A549 (cell line): ENCODE results near the gene FGGY. TPM values are rescaled to one million over a fixed set of nuclear protein-coding genes. Genes with fewer than 3 reads are reported as not detected.
A peak's percentile ranks its signal among the peaks of the same experiment; 100 is the strongest.

Experiments used
- ATAC-seq, 2 experiments: fragments of 200-7000 bp in 1 of 2; fragments of >200 bp in 1 of 2; cut with Nextera tagmentation in 1 of 2; cut with Tn5 transposase in 1 of 2; 3 replicates each; pipeline versions ENCODE4 v1.8.0 to v1.9.1; 2018 to 2020; ENCODE audit warnings: mild to moderate bottlenecking in 1 of 2, moderate library complexity in 1 of 2
- CTCF ChIA-PET: fragments of 300-600 bp; sonication (Branson Sonifier 250); formaldehyde crosslinking; extraction: SDS; loops from one replicate; lab custom pipeline; 2021; ENCODE audit warnings: antibody characterized with exemption, inconsistent platforms; lab: Yijun Ruan, JAX
- POLR2A ChIA-PET: fragments of 350-600 bp; formaldehyde crosslinking; extraction: SDS; loops from one replicate; lab custom pipeline; 2021; ENCODE audit warnings: antibody characterized with exemption, inconsistent platforms; lab: Yijun Ruan, JAX
- DNase-seq, 2 experiments: peaks; one replicate each; pipeline versions ENCODE4 v3.0.0 to v3.0.0-alpha.2; 2011 to 2016; ENCODE audit warnings: low read depth in 1 of 2, low spot score in 1 of 2
- FAIRE-seq: peaks from 2 replicates; lab custom pipeline; 2011; peaks lifted over from hg19 to GRCh38; lab: Jason Lieb, UNC
- H3K27ac ChIP-seq, 2 experiments: fragments of >200 bp; sonication (Bioruptor Twin); formaldehyde crosslinking; 3 replicates each; pipeline ENCODE4 v1.5.1; 2016 to 2017
- H3K4me1 ChIP-seq: fragments of >200 bp; sonication (Bioruptor Twin); formaldehyde crosslinking; 3 replicates; pipeline ENCODE4 v1.6.1; 2016
- H3K4me2 ChIP-seq: fragments of >200 bp; sonication (Bioruptor Twin); formaldehyde crosslinking; 3 replicates; pipeline ENCODE4 v1.6.1; 2016
- H3K4me3 ChIP-seq: fragments of >200 bp; sonication (Bioruptor Twin); formaldehyde crosslinking; 3 replicates; pipeline ENCODE4 v1.5.1; 2016
- H3K9me3 ChIP-seq: fragments of >200 bp; sonication (Bioruptor Twin); formaldehyde crosslinking; 3 replicates; pipeline ENCODE4 v1.6.1; 2016
- CBX2 ChIP-seq: fragments of 200-600 bp; sonication (generic); IDR thresholded peaks from 2 replicates; pipeline ENCODE4 v1.6.1; 2016; ENCODE audit warnings: low read depth, mild to moderate bottlenecking, borderline replicate concordance
- CBX8 ChIP-seq: fragments of 200-600 bp; sonication (generic); IDR thresholded peaks from 2 replicates; pipeline ENCODE4 v1.6.1; 2016
- CHD2 ChIP-seq: fragments of 150-350 bp; IDR thresholded peaks from 2 replicates; pipeline ENCODE4 v1.6.1; 2014; ENCODE audit warnings: low read length; ENCODE audit not compliant: partially characterized antibody
- CHD4 ChIP-seq: fragments of 200-600 bp; sonication (generic); IDR thresholded peaks from 2 replicates; pipeline ENCODE4 v1.6.1; 2016; ENCODE audit warnings: antibody characterized with exemption, mild to moderate bottlenecking, borderline replicate concordance
- EHMT2 ChIP-seq: fragments of 200-600 bp; sonication (generic); IDR thresholded peaks from 2 replicates; pipeline ENCODE4 v1.6.1; 2016; ENCODE audit warnings: antibody characterized with exemption, low read depth, mild to moderate bottlenecking, moderate library complexity
- HEYL ChIP-seq: fragments of 250-450 bp; sonication (Bioruptor Pico); IDR thresholded peaks from 2 replicates; pipeline ENCODE4 v1.8.0; 2021; ENCODE audit warnings: mild to moderate bottlenecking, moderate library complexity
- JUNB ChIP-seq: fragments of >200 bp; sonication (Bioruptor Twin); formaldehyde crosslinking; IDR thresholded peaks from 2 replicates; pipeline ENCODE4 v1.6.1; 2016
- MAFK ChIP-seq: fragments of 450-650 bp; IDR thresholded peaks from 2 replicates; pipeline ENCODE4 v1.6.1; 2014; ENCODE audit not compliant: partially characterized antibody
- NPAS2 ChIP-seq: fragments of 250-450 bp; sonication (Bioruptor Pico); IDR thresholded peaks from 2 replicates; pipeline ENCODE4 v1.8.0; 2022; ENCODE audit warnings: mild to moderate bottlenecking, moderate library complexity, borderline replicate concordance
- NR3C1 ChIP-seq: fragments of >200 bp; sonication (Bioruptor Twin); formaldehyde crosslinking; IDR thresholded peaks from 3 replicates; pipeline ENCODE4 v1.6.1; 2017
- PHF8 ChIP-seq: fragments of 200-600 bp; sonication (generic); IDR thresholded peaks from 2 replicates; pipeline ENCODE4 v1.6.1; 2016; ENCODE audit warnings: low read depth, mild to moderate bottlenecking, antibody characterized with exemption, moderate library complexity, borderline replicate concordance
- POLR2A ChIP-seq: IDR thresholded peaks from 2 replicates; pipeline ENCODE4 v1.6.1; 2012; ENCODE audit warnings: mild to moderate bottlenecking, low read length
- RARB ChIP-seq: fragments of 250-450 bp; sonication (Bioruptor Pico); IDR thresholded peaks from 2 replicates; pipeline ENCODE4 v1.8.0; 2021; ENCODE audit warnings: mild to moderate bottlenecking, moderate library complexity
- RFX5 ChIP-seq: fragments of 450-650 bp; IDR thresholded peaks from 2 replicates; pipeline ENCODE4 v1.7.1; 2014; ENCODE audit warnings: antibody characterized with exemption, mild to moderate bottlenecking, moderate library complexity
- SMC3 ChIP-seq: fragments of >200 bp; sonication (Bioruptor Twin); formaldehyde crosslinking; IDR thresholded peaks from 3 replicates; pipeline ENCODE4 v1.6.1; 2018; ENCODE audit warnings: inconsistent platforms
- SREBF2 ChIP-seq: fragments of 450-650 bp; IDR thresholded peaks from 2 replicates; pipeline ENCODE4 v1.6.1; 2014; ENCODE audit warnings: mild to moderate bottlenecking, moderate library complexity
- TFCP2L1 ChIP-seq: fragments of 250-450 bp; sonication (Bioruptor Pico); IDR thresholded peaks from 2 replicates; pipeline ENCODE4 v1.5.0; 2021; ENCODE audit warnings: mild to moderate bottlenecking
- ZSCAN20 ChIP-seq: fragments of 250-450 bp; sonication (Bioruptor Pico); IDR thresholded peaks from 2 replicates; pipeline ENCODE4 v1.8.0; 2022; ENCODE audit warnings: mild to moderate bottlenecking, moderate library complexity
- WGBS: methylation state at CpG from one replicate; pipeline ENCODE4 v1.1.6; 2017; ENCODE audit errors: missing lambda C conversion rate; 5-methylcytosine and 5-hydroxymethylcytosine counted together
- polyA plus RNA-seq, 4 experiments: library from polyadenylated mRNA; depleted of rRNA in 3 of 4; stranded (reverse); fragments of >200 nt; fragmentation: RNase III in 1 of 4; extraction: RNeasy Plus Mini Kit Qiagen cat#74134 plus additional on column Dnase treatment in 1 of 4; gene quantifications; 2 replicates in 3 of 4; 3 replicates in 1 of 4; pipeline ENCODE4 v1.2.3, GENCODE V29; 2011 to 2017
- TF ChIP-seq, protein P1 (sequence below): IDR thresholded peaks from 2 replicates; pipeline ENCODE4 v1.6.1; 2012
- TF ChIP-seq, protein P2 (sequence below): fragments of >200 bp; sonication (Bioruptor Twin); formaldehyde crosslinking; IDR thresholded peaks from 3 replicates; pipeline ENCODE4 v1.6.1; 2016
- TF ChIP-seq, protein P3 (sequence below): fragments of >200 bp; sonication (Bioruptor Twin); formaldehyde crosslinking; IDR thresholded peaks from 3 replicates; pipeline ENCODE4 v1.5.1; 2016
- TF ChIP-seq, protein P4 (sequence below): fragments of 150-350 bp; IDR thresholded peaks from 2 replicates; pipeline ENCODE4 v1.6.1; 2014; ENCODE audit warnings: low read depth, mild to moderate bottlenecking, low read length
- TF ChIP-seq, protein P5 (sequence below): fragments of 250-450 bp; sonication (Bioruptor Pico); IDR thresholded peaks from 2 replicates; pipeline ENCODE4 v1.5.0; 2020; ENCODE audit warnings: low read depth, mild to moderate bottlenecking, moderate library complexity

FGGY gene
- polyA plus RNA-seq, 2 of the 4 experiments (the other 2 are of a cell fraction), result 2.9 to 4.8 TPM

DNA sequence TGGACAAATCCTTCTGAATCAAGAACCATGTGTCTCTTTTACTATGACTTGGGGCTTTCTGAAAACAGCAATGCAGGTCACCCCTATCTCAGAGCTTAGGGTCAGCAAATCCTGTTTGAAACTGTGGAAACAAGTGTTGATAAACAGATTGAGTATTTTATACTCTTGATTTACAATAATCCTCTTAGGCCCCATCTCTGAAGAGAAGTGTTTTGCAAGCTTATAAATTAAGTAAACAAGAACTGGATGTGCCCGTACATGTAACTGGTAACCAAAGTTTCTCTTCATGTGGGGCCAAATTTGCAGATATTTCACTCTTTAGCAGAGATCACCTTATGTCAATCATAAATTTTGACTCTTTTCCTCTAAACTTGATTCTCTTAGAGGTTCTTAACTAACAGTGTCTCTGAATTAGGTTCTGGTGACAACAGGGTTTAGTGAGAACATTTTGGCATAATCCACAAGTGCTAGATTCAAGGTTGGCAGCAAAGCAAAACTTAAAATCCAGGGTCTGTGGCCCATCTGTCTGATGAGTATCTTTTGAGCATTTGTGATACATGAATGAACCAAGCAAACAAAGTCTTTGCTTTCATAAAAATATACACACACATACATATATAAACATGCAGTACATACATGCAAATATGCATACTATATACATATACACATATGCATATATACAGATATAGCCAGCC, 334.8 kb downstream of the FGGY start:
- ChIA-PET POLR2A (no interaction called here), CTCF (no interaction called here)
- DNase-seq (no peak), ATAC-seq (no peak)
- Histone ChIP-seq H3K27ac (no peak overlapping the region), H3K4me2 (no peak overlapping the region), H3K9me3 (no peaks in the 10 kb centered on the region), H3K4me3 (no peak overlapping the region)
- 77% methylated on average over 1 of the region's 1 CpG for WGBS
- TF ChIP-seq POLR2A (no peak), CHD2 (no peak), RFX5 (no peak), SREBF2 (no peak), HEYL (no peak), NPAS2 (no peak), RARB (CRISPR knock-in tag) (no peak), ZSCAN20 (no peak), EHMT2 (no peak), JUNB (no peak), SMC3 (no peak), CBX8 (no peak), PHF8 (no peak), NR3C1 (no peak), CHD4 (no peak), CBX2 (no peak)
- TF ChIP-seq, protein P1, sequence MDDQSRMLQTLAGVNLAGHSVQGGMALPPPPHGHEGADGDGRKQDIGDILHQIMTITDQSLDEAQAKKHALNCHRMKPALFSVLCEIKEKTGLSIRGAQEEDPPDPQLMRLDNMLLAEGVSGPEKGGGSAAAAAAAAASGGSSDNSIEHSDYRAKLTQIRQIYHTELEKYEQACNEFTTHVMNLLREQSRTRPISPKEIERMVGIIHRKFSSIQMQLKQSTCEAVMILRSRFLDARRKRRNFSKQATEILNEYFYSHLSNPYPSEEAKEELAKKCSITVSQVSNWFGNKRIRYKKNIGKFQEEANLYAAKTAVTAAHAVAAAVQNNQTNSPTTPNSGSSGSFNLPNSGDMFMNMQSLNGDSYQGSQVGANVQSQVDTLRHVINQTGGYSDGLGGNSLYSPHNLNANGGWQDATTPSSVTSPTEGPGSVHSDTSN, result no peak
- TF ChIP-seq, protein P2, sequence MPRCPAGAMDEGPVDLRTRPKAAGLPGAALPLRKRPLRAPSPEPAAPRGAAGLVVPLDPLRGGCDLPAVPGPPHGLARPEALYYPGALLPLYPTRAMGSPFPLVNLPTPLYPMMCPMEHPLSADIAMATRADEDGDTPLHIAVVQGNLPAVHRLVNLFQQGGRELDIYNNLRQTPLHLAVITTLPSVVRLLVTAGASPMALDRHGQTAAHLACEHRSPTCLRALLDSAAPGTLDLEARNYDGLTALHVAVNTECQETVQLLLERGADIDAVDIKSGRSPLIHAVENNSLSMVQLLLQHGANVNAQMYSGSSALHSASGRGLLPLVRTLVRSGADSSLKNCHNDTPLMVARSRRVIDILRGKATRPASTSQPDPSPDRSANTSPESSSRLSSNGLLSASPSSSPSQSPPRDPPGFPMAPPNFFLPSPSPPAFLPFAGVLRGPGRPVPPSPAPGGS, result no peak
- TF ChIP-seq, protein P3, sequence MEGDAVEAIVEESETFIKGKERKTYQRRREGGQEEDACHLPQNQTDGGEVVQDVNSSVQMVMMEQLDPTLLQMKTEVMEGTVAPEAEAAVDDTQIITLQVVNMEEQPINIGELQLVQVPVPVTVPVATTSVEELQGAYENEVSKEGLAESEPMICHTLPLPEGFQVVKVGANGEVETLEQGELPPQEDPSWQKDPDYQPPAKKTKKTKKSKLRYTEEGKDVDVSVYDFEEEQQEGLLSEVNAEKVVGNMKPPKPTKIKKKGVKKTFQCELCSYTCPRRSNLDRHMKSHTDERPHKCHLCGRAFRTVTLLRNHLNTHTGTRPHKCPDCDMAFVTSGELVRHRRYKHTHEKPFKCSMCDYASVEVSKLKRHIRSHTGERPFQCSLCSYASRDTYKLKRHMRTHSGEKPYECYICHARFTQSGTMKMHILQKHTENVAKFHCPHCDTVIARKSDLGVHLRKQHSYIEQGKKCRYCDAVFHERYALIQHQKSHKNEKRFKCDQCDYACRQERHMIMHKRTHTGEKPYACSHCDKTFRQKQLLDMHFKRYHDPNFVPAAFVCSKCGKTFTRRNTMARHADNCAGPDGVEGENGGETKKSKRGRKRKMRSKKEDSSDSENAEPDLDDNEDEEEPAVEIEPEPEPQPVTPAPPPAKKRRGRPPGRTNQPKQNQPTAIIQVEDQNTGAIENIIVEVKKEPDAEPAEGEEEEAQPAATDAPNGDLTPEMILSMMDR, result no peak
- TF ChIP-seq, all 56 proteins: peak for 0
- FAIRE-seq, result no peak
- H3K4me1 ChIP-seq, result no peaks in the 10 kb centered on the region

DNA sequence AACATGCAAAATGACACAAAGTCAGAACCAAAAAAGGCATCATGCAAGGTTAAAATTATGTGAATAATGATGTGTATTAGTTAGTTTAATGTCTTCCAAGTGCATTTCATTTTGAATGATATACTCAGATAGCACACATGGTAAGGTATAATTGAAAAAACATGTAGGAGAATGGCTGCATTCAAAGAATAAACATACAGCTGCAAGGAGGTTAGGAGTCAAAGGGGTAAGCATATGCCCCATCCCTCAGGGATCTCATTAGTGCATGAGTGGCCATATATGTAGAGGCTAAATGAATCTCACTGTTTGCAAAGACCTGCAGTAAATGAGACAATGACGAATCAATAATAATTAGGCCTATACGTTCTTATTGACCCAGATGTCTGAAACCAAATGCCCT, 338.2 kb downstream of the FGGY start:
- Histone ChIP-seq H3K4me3 (no peak overlapping the region), H3K4me2 (no peak overlapping the region), H3K4me1 (no peaks in the 10 kb centered on the region), H3K27ac (no peak overlapping the region), H3K9me3 (no peaks in the 10 kb centered on the region)
- 92% methylated on average over 2 of the region's 2 CpGs for WGBS
- TF ChIP-seq TFCP2L1 (CRISPR knock-in tag) (no peak), MAFK (no peak)
- POLR2A ChIA-PET, result interaction anchor here (0.7 kb wide), 1 partner anchor 197 kb away, joined by 4 read pairs; no protein-coding TSS in a partner anchor
- CTCF ChIA-PET, result no interaction called here
- ATAC-seq (no peak), FAIRE-seq (no peak), DNase-seq (no peak)

DNA sequence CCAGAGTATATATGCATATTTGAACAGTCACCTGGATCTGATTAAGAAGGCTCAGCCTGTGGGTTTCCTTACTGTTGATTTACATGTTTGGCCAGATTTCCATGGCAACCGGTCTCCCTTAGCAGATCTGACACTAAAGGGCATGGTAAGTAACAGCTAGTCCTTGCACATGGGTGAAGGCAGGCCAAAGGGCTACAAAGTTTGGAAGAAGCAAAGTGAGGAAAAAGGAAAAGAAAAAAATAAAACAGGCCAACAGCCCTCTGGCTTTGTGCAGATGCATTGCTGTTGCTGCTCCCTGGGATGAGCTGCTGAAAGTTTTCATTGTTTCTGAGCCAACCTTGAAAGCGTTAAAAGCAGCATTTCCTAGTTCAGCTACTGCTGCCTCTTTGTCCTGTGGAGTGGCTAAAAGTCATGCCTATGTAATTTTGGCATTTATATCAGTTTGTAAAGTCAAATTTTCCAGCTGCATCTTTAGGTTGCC, 341.4 kb downstream of the FGGY start:
- Histone ChIP-seq H3K4me2 (no peak overlapping the region), H3K4me1 (no peaks in the 10 kb centered on the region), H3K9me3 (no peaks in the 10 kb centered on the region), H3K4me3 (no peak overlapping the region), H3K27ac (no peak overlapping the region)
- TF ChIP-seq JUNB (no peak), SMC3 (no peak)
- TF ChIP-seq, protein P4, sequence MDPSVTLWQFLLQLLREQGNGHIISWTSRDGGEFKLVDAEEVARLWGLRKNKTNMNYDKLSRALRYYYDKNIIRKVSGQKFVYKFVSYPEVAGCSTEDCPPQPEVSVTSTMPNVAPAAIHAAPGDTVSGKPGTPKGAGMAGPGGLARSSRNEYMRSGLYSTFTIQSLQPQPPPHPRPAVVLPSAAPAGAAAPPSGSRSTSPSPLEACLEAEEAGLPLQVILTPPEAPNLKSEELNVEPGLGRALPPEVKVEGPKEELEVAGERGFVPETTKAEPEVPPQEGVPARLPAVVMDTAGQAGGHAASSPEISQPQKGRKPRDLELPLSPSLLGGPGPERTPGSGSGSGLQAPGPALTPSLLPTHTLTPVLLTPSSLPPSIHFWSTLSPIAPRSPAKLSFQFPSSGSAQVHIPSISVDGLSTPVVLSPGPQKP, result no peak
- TF ChIP-seq, protein P5, sequence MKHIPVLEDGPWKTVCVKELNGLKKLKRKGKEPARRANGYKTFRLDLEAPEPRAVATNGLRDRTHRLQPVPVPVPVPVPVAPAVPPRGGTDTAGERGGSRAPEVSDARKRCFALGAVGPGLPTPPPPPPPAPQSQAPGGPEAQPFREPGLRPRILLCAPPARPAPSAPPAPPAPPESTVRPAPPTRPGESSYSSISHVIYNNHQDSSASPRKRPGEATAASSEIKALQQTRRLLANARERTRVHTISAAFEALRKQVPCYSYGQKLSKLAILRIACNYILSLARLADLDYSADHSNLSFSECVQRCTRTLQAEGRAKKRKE, result no peak
- WGBS, result 76% methylated on average over 2 of the region's 2 CpGs
- ATAC-seq (no peak), FAIRE-seq (no peak), DNase-seq (peak in 1 of 2 experiments; percentile 12)
- CTCF ChIA-PET, result no interaction called here
- POLR2A ChIA-PET, result no interaction called here
